Activated CD8-positive, alpha-beta memory T cell treated with anti-CD3 and anti-CD28 coated beads, Interleukin-2, amount 50 U/mL, for 24 hours (primary cell): ENCODE measurements around the gene CHST10.
A peak's percentile ranks its signal among the peaks of the same experiment; 100 is the strongest.
"Not testable (repeated sequence)": the region's sequence is repeated elsewhere in the genome, so short reads cannot be mapped to it uniquely, and the experiment has no call there.

Experiments
- DNase-seq: peaks from one replicate; pipeline ENCODE4 v3.0.0-alpha.2; 2020; ENCODE audit errors: extremely low read depth

CHST10 gene, protein sequence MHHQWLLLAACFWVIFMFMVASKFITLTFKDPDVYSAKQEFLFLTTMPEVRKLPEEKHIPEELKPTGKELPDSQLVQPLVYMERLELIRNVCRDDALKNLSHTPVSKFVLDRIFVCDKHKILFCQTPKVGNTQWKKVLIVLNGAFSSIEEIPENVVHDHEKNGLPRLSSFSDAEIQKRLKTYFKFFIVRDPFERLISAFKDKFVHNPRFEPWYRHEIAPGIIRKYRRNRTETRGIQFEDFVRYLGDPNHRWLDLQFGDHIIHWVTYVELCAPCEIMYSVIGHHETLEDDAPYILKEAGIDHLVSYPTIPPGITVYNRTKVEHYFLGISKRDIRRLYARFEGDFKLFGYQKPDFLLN

GRCh38 chr2:100416935-100417710 lies at the start of gene CHST10:
TSS of gene CHST10 (minus strand) at chr2:100417668. CDS start at chr2:100406675, 10,993 bp downstream.
- peak; percentile 15 for DNase-seq

GRCh38 chr2:100460904-100461530 lies 43.5 kb upstream of the CHST10 start:
- DNase-seq: no peak

DNA sequence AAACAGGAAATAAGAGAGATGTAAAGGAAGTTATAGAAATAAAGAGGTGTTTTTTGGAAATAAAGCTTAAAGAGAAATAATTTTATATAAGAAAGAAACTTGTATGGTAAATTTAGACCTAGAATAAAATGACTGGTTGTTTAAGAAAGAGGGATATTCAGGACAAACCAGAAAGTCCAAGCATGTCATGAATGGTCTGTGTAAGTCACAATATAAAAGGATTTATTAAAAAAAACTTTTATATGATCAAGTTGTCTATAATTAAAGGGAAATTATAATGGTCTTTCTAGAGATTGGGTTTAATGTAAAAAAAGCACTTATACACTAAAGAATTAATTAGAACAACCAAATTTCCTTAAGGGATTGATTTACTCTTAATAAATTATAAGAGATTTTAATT lies 38.9 kb upstream of the CHST10 start:
- DNase-seq: not testable (repeated sequence)

DNA sequence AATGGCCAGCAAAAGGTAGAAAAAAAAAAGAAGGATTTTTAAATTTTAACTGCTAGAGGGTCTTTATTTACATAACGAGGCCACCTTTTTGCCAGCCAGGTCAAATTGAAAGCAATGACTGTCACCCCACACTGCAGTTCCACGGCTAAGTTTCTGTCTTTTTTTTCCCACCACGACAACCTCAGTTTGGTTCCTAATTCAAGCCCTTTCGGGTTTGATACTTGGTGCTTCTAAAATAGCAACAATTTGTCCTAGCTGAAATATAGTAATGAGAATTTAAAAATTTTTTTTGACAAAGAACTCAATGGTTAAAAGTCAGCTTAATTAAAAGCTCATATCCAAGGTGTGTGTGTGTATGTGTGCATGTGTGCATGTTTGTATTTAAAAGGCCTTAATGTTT lies 36.4 kb upstream of the CHST10 start:
- no peak for DNase-seq

GRCh38 chr2:100451734-100452133 lies 34.3 kb upstream of the CHST10 start:
- no peak for DNase-seq

GRCh38 chr2:100451092-100451491 lies 33.6 kb upstream of the CHST10 start:
- DNase-seq: no peak

DNA sequence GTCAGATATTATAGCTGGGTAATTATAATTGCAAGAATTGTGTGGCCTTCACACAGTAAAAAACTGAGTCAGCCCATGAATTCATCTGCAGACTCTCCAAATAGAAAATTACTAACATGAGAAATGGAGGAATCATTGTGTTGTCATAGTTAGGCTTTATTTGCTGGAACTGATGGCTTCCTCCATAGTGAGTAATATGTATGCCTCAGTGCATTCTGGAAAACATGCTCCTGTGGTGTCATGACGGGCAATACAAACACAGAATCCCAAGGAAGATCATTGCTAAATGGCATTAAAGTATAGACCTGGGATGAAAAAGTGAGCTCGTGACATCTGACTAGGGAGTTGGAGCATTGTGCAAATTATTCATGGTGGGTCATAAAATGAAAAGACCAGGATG lies 29.2 kb upstream of the CHST10 start:
- no peak for DNase-seq

DNA sequence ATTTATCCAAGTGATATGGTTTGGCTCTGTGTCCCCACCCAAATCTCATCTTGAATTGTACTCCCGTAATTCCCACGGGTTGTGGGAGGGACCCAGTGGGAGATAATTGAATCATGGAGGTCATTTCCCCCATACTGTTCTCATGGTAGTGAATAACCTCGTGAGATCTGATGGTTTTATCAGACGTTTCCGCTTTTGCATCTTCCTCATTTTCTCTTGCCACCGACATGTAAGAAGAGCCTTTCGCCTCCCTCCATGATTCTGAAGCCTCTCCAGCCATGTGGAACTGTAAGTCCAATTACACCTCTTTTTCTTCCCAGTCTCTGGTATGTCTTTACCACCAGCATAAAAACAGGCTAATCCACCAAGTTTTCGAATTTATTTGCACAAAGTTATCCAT lies 20.3 kb upstream of the CHST10 start:
- DNase-seq: no peak

DNA sequence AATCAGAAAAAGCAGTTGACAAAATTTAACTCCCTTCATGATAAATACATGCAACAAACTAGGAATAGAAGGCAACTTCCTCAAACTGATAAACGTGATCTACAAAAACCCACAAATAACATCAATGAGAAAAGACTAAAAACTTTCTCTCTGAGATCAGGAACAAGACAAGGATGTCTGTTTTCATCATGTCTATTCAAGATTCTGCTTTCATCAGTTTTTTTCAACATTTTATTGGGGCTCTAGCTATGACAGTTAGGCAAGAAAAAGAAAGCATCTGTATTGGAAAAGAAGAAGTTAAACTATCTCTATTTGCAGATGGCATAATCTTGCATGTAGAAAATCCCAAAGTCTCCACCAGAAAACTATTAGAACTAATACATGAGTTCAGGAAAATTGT lies 12.3 kb upstream of the CHST10 start:
- no peak for DNase-seq

DNA sequence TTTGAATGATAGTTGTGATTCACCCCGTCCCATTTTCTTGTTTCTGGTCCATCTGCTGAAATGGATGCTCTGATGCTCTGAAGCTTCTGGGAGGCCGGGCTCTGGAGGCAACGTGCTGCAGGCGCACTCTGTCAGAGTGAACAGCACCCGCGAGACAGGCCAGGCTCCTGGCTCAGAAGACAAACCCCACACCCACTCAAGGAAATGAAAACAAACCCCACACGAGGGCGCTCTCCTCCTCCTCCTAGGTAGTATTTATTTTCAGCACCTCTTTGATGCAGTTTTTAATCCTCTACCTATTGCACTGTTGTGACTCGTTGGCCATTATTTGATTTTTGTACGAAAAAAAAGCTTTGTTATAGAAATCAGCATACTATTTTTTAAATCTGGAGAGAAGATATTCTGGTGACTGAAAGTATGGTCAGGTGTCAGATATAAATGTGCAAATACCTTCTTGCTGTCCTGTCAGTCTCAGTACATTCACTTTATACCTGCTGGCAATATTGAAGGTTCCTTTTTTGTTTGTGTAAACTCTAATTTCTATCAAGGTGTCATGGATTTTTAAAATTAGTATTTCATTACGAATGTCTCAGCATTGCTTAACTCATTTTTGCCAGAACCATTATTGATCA lies 10.3 kb upstream of the CHST10 start:
- DNase-seq: peak; percentile 40

DNA sequence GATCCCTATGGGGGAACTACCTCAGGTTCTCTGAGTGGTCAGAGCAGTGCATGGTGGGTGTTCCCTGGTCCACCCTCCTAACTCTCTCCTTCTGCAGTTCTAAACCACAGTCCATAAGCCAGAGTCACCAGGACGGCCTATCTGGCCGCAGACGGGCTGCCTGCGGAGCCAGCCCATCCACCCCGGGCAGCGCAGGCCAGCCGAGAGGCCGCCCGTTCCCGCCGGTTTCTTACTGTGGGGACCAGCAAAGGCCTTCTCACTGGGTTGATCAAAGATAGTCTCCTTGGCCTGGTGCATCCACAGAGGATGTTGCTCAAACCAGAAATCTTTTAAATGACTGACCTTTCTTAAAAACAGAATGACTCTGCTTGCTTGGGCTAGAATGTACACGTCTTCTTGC lies 9.6 kb upstream of the CHST10 start:
- DNase-seq: no peak

DNA sequence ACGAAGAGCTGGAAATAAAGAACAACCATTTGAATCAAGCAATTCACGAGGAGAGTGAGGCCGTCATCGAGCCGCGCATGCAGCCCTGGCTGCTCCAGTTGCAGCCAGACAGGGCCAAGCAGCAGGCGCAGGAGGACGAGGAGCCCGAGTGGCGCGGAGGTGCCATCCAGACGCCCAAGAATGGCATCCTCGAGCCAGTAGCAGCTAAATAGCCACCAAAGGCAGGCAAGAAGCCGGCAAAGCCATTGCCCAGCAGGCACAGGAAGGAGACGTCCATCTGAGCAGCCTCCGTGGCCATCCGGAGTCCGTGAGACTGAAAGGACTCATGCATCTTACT lies 8.9 kb upstream of the CHST10 start:
- DNase-seq: no peak

DNA sequence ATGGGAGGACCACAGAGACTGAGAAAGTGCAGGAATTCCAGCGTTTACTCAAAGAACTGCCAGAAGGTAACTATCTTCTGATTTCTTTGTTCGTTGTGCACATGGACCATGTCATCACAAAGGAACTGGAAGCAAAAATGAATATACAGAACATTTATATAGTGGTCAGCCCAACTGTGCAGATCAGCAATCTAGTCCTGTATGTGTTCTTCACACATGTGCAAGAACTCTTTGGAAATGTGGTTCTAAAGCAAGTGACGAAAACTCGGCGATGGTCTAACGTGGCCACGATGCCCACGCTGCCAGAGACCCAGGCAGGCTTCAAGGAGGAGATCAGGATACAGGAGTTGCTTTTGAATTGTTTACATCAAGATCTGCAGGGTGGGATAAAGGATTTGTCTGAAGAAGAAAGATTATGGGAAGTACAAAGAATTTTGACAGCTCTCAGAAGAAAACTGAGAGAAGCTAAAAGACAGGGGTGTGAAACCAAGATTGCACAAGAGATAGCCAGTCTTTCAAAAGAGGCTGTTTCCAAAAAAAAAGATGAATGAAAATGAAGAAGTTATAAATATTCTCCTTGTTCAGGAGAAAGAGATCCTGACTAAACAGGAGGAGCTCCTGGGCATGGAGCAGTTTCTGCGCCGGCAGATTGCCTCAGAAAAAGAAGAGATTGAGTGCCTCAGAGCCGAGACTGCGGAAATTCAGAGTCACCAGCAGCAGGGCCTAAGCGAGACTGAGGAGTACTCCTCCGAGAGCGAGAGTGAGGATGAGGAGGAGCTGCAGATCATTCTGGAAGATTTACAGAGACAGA lies 8.3 kb upstream of the CHST10 start:
- DNase-seq: no peak

GRCh38 chr2:100425107-100425506 lies 7.6 kb upstream of the CHST10 start:
- no peak for DNase-seq

GRCh38 chr2:100424277-100424875 lies 6.9 kb upstream of the CHST10 start:
- DNase-seq: no peak

- no peak for DNase-seq
These were observed 6.2 kb upstream of the CHST10 start for GRCh38 chr2:100423631-100424030.

DNA sequence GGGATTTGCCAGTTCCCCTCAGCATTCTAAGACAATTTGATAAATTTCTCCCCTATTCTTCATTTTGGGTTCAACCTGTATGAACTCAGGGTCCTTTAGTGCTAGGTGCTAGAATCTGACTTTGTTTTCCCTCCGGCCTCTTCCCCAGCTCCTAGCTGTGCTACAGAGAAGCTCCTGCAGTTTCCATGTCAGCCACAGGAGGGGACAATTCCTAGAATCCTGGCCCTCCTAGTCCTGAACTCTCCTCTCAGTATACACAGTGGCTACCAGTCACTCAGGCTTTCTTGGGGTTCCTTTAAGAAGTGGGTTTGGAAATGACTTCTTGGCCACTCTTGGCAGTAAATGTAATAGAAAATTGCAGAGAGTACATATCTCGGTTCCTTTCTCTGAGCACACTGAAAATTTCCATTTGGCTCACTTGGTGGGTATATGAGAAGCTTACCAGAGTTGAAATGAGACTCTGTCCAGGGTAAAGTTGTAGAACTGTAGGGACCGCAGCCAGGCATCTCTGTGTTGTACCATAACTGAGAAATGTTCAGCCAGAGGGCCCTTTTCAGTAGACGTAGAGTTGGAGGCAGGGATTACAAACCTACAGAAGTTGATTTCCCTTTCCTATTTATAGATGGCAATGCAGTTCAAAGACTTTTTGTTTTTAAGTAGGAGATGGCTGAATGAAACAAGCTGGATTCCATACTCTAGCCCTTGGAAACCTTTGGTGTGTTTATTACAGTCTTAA lies 5.0 kb upstream of the CHST10 start:
- no peak for DNase-seq

GRCh38 chr2:100419915-100420314 lies 2.4 kb upstream of the CHST10 start:
- no peak for DNase-seq

DNA sequence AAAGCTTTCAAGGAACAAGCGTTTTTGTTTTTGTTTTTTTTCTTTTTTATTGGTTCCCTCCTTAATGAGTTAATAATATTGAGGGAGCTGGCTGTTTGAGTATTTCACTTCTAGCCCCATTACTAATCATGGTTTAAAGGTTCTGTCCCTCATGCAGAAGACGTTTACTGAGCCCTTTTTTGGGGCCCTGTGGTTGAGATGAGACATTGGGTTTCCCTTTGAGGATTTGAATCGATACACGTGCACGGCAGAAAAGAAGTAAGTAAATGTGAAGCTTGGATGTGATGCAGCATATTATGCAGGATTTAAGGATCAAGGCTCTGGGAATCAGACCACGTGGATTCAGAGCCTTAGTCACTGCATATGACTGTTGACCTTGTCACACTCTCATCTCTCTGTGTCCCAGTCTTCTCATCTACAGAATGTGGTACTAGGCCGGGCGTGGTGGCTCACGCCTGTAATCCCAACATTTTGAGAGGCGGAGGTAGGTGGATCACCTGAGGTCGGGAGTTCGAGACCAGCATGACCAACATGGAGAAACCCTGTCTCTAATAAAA lies 1.0 kb upstream of the CHST10 start:
- no peak for DNase-seq

DNA sequence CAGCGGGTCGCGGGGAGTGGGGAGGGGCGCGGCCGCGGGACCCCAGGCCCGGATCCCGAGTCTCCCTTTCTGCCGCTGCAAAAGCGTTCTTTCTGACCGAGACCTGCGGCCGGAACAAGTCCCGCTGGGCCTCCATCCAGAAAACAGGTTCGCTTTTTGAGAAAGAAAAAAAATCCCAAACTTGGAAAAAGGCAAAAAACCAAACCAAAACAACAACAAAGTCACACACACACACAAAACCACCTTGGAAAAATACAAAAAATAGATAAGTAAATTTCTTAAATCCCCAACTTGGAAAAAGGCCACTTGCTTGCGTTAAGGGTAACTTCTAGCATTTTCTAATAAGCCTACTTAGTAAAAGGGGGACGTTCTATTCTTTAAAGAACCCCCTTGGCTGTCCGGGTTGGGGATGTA lies 250 bp upstream of the CHST10 start:
- no peak for DNase-seq
